ENCODE results near the gene GPR87. TPM values are rescaled to one million over a fixed set of nuclear protein-coding genes. Genes with fewer than 3 reads are reported as not detected.

GPR87 gene
- total RNA-seq, 2 experiments from 2014 or later, result 0.19 TPM; not detected in 1

GRCh38 chr3:151330379-151330778 lies 13.8 kb upstream of the GPR87 start:
- no peaks in the 10 kb centered on the region for H3K9me3 Mint-ChIP-seq
- intact Hi-C loops (cut with micrococcal nuclease), result no loop called here
- H3K27me3 Mint-ChIP-seq (ENCODE audit: low read depth), result peaks cover 4% of the 10 kb centered on the region
- CTCF ChIA-PET, result no interaction called here
- DNase-seq, result no peak
- H3K36me3 Mint-ChIP-seq (ENCODE audit: low read depth), result no peaks in the 10 kb centered on the region
- H3K27ac Mint-ChIP-seq, result no peak overlapping the region
- H3K4me3 Mint-ChIP-seq, result no peak overlapping the region
- H3K4me1 Mint-ChIP-seq (ENCODE audit: low read depth), result peaks cover 7% of the 10 kb centered on the region

- H3K36me3 Mint-ChIP-seq (ENCODE audit: low read depth), result no peaks in the 10 kb centered on the region
- peaks cover 7% of the 10 kb centered on the region for H3K4me1 Mint-ChIP-seq (ENCODE audit: low read depth)
- CTCF ChIA-PET, result interaction anchor here (3.7 to 4.5 kb wide), 2 partner anchors 24 to 37 kb away, joined by 24 to 35 read pairs; no protein-coding TSS in a partner anchor
- no peaks in the 10 kb centered on the region for H3K9me3 Mint-ChIP-seq
- H3K27me3 Mint-ChIP-seq (ENCODE audit: low read depth), result peaks cover 4% of the 10 kb centered on the region
- no peak within 1 kb of the TSS for H3K27ac Mint-ChIP-seq
- no peak within 1 kb of the TSS for H3K4me3 Mint-ChIP-seq
- intact Hi-C loops (cut with micrococcal nuclease), result loop anchor here (2.0 kb wide), 1 partner anchor 173 kb away; no protein-coding TSS in a partner anchor
- DNase-seq, result no peak
These were observed 12.7 kb upstream of the GPR87 start, which contains the start of gene P2RY13 for GRCh38 chr3:151329363-151329762. Gene P2RY13, minus strand, starts transcription at chr3:151329549. Its CDS starts 21 bp downstream, at chr3:151329528.

- H3K27ac Mint-ChIP-seq, result no peak overlapping the region
- intact Hi-C loops (cut with micrococcal nuclease), result loop anchor here (2.0 kb wide), 1 partner anchor 172 kb away; no protein-coding TSS in a partner anchor
- peak; percentile 41 for DNase-seq
- H3K4me3 Mint-ChIP-seq, result no peak overlapping the region
- H3K9me3 Mint-ChIP-seq, result no peaks in the 10 kb centered on the region
- H3K4me1 Mint-ChIP-seq (ENCODE audit: low read depth), result peaks cover 7% of the 10 kb centered on the region
- H3K27me3 Mint-ChIP-seq (ENCODE audit: low read depth), result peaks cover 4% of the 10 kb centered on the region
- H3K36me3 Mint-ChIP-seq (ENCODE audit: low read depth), result no peaks in the 10 kb centered on the region
- CTCF ChIA-PET, result interaction anchor here (0.6 to 4.5 kb wide), 18 partner anchors 12 to 510 kb away, joined by 3 to 35 read pairs (median 6); partner anchors contain the start of gene GPR87
These were observed 11.8 kb upstream of the GPR87 start for GRCh38 chr3:151328298-151328995.

- intact Hi-C loops (cut with micrococcal nuclease), result loop anchor here (1.0 to 2.0 kb wide), 5 partner anchors 37 to 171 kb away; no protein-coding TSS in a partner anchor
- DNase-seq, result no peak
- no peak overlapping the region for H3K27ac Mint-ChIP-seq
- CTCF ChIA-PET, result interaction anchor here (0.6 to 4.5 kb wide), 21 partner anchors 11 to 1196 kb away, joined by 3 to 35 read pairs (median 4); partner anchors contain the start of gene GPR87
- H3K27me3 Mint-ChIP-seq (ENCODE audit: low read depth), result peaks cover 4% of the 10 kb centered on the region
- no peaks in the 10 kb centered on the region for H3K9me3 Mint-ChIP-seq
- no peak overlapping the region for H3K4me3 Mint-ChIP-seq
- H3K4me1 Mint-ChIP-seq (ENCODE audit: low read depth), result peaks cover 7% of the 10 kb centered on the region
- H3K36me3 Mint-ChIP-seq (ENCODE audit: low read depth), result no peaks in the 10 kb centered on the region
These were observed 11.1 kb upstream of the GPR87 start for GRCh38 chr3:151327571-151328198.

GRCh38 chr3:151322511-151322910 lies 5.9 kb upstream of the GPR87 start:
- Mint-ChIP-seq H3K36me3 (ENCODE audit: low read depth) (no peaks in the 10 kb centered on the region), H3K4me3 (no peak overlapping the region), H3K9me3 (no peaks in the 10 kb centered on the region), H3K27ac (no peak overlapping the region), H3K4me1 (ENCODE audit: low read depth) (peaks cover 2% of the 10 kb centered on the region), H3K27me3 (ENCODE audit: low read depth) (peaks cover 2% of the 10 kb centered on the region)
- DNase-seq, result no peak
- intact Hi-C loops (cut with micrococcal nuclease), result no loop called here
- CTCF ChIA-PET, result interaction anchor here (0.9 kb wide), 1 partner anchor 112 kb away, joined by 3 read pairs; no protein-coding TSS in a partner anchor

DNA sequence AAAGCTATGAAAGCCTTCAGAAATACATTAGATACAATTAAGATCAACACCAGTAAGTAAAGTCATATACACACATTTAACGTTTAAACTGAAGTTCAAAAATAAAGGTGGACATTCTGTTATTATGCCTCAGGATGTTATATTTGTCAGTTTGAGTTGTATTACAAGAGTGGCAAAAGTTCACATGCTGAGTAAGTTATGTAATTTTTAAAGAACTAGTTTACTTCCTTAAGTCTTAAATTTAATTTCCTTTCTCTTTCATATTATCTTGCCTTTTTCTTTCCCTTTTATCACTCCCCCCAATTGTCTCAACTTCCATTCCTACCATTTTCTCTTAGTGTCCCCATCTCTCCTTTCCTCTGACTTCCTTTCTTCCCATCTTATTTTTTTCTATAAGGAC lies 4.9 kb upstream of the GPR87 start:
- H3K36me3 Mint-ChIP-seq (ENCODE audit: low read depth), result no peaks in the 10 kb centered on the region
- intact Hi-C loops (cut with micrococcal nuclease), result loop anchor here (2.0 kb wide), 1 partner anchor 17 kb away; no protein-coding TSS in a partner anchor
- H3K4me3 Mint-ChIP-seq, result no peak overlapping the region
- no peak for DNase-seq
- no peaks in the 10 kb centered on the region for H3K9me3 Mint-ChIP-seq
- H3K27ac Mint-ChIP-seq, result no peak overlapping the region
- peaks cover 2% of the 10 kb centered on the region for H3K27me3 Mint-ChIP-seq (ENCODE audit: low read depth)
- peaks cover 6% of the 10 kb centered on the region for H3K4me1 Mint-ChIP-seq (ENCODE audit: low read depth)
- CTCF ChIA-PET, result interaction anchor here (0.9 to 1.4 kb wide), 3 partner anchors 14 to 113 kb away, joined by 3 read pairs; no protein-coding TSS in a partner anchor

DNA sequence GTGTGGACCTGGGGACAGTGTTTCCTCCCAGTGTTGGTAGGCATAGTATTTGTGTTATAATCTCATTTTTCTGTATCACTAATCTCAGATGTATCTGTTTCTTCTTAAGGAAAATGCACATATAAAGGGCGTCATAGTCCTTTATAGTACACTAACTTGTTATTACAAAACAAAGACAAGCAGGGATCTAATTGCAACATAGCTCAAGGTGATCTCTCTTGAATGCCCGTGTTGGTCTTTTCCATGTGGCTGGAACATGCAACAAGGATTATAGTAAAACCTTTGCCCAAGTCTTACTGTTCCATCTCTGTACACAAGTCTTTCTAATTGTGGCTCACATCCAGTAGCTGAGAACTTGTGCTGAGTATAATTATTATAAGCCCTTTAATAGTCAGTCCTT lies 3.5 kb upstream of the GPR87 start:
- intact Hi-C loops (cut with micrococcal nuclease), result loop anchor here (2.0 kb wide), 1 partner anchor 15 kb away; no protein-coding TSS in a partner anchor
- H3K27me3 Mint-ChIP-seq (ENCODE audit: low read depth), result no peaks in the 10 kb centered on the region
- H3K36me3 Mint-ChIP-seq (ENCODE audit: low read depth), result no peaks in the 10 kb centered on the region
- DNase-seq, result no peak
- H3K9me3 Mint-ChIP-seq, result no peaks in the 10 kb centered on the region
- H3K4me3 Mint-ChIP-seq, result no peak overlapping the region
- H3K4me1 Mint-ChIP-seq (ENCODE audit: low read depth), result peaks cover 13% of the 10 kb centered on the region
- CTCF ChIA-PET, result interaction anchor here (1.1 to 1.6 kb wide), 3 partner anchors 13 to 180 kb away, joined by 3 read pairs; no protein-coding TSS in a partner anchor
- H3K27ac Mint-ChIP-seq, result no peak overlapping the region

GRCh38 chr3:151319628-151320027 lies 3.0 kb upstream of the GPR87 start:
- intact Hi-C loops (cut with micrococcal nuclease), result loop anchor here (2.0 kb wide), 1 partner anchor 15 kb away; no protein-coding TSS in a partner anchor
- Mint-ChIP-seq H3K4me3 (no peak overlapping the region), H3K27ac (no peak overlapping the region), H3K9me3 (no peaks in the 10 kb centered on the region), H3K27me3 (ENCODE audit: low read depth) (no peaks in the 10 kb centered on the region), H3K36me3 (ENCODE audit: low read depth) (no peaks in the 10 kb centered on the region), H3K4me1 (ENCODE audit: low read depth) (peaks cover 13% of the 10 kb centered on the region)
- no peak for DNase-seq
- CTCF ChIA-PET, result interaction anchor here (1.1 to 1.6 kb wide), 2 partner anchors 92 kb away, joined by 3 read pairs; no protein-coding TSS in a partner anchor

DNA sequence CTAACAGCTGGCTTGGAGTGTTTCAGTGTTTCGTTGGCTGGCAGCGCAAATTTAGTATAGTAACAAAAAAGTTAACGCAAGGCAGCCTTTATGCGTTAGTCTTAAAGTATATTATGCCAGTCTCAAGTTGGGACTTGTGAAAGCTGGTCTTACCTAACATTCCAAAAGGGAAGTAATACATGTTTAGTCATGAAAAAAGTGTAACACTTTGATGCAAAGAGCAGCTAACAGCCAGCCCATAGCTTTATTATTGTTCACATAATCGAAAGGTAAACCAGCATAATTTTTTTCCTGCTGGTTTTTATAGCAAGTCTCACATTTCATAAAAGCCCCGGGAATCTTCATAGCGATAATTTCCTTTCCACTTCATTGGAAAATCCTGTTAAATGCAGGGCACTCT lies 2.4 kb upstream of the GPR87 start:
- no peaks in the 10 kb centered on the region for H3K36me3 Mint-ChIP-seq (ENCODE audit: low read depth)
- CTCF ChIA-PET, result interaction anchor here (0.6 to 1.1 kb wide), 4 partner anchors 11 to 176 kb away, joined by 3 read pairs; no protein-coding TSS in a partner anchor
- no peaks in the 10 kb centered on the region for H3K9me3 Mint-ChIP-seq
- no peak overlapping the region for H3K4me3 Mint-ChIP-seq
- intact Hi-C loops (cut with micrococcal nuclease), result no loop called here
- H3K27me3 Mint-ChIP-seq (ENCODE audit: low read depth), result no peaks in the 10 kb centered on the region
- peaks cover 13% of the 10 kb centered on the region for H3K4me1 Mint-ChIP-seq (ENCODE audit: low read depth)
- DNase-seq, result no peak
- no peak overlapping the region for H3K27ac Mint-ChIP-seq

- Mint-ChIP-seq H3K27ac (no peak overlapping the region), H3K9me3 (no peaks in the 10 kb centered on the region), H3K36me3 (ENCODE audit: low read depth) (no peaks in the 10 kb centered on the region), H3K27me3 (ENCODE audit: low read depth) (no peaks in the 10 kb centered on the region), H3K4me1 (ENCODE audit: low read depth) (peaks cover 13% of the 10 kb centered on the region), H3K4me3 (no peak overlapping the region)
- intact Hi-C loops (cut with micrococcal nuclease), result no loop called here
- no peak for DNase-seq
- CTCF ChIA-PET, result interaction anchor here (0.6 to 1.1 kb wide), 3 partner anchors 11 to 172 kb away, joined by 3 read pairs; no protein-coding TSS in a partner anchor
These were observed 1.7 kb upstream of the GPR87 start for GRCh38 chr3:151318313-151318712.

DNA sequence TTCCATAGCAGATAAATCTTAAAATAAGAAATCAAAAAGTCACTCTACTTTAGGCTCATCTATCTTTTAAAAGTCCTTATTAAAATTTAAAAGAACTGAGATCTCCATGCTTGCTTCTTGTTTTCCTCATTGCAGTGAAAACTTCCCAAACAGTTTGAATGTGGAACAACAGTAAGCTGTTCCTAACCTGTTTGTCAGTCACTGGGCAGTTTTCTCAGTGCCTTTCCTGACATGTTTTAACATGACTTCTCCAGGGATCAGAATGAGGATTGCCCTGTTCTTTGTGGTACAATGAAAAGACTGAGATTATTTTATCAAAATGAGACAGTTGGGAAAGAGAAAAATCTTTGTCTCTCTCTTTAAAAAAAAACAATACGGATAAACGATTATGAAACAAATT lies 774 bp downstream of the GPR87 start:
- H3K9me3 Mint-ChIP-seq, result no peaks in the 10 kb centered on the region
- H3K27me3 Mint-ChIP-seq (ENCODE audit: low read depth), result no peaks in the 10 kb centered on the region
- CTCF ChIA-PET, result interaction anchor here (0.6 to 1.5 kb wide), 2 partner anchors 11 to 598 kb away, joined by 3 to 4 read pairs; no protein-coding TSS in a partner anchor
- H3K4me3 Mint-ChIP-seq, result no peak overlapping the region
- H3K36me3 Mint-ChIP-seq (ENCODE audit: low read depth), result no peaks in the 10 kb centered on the region
- DNase-seq, result no peak
- intact Hi-C loops (cut with micrococcal nuclease), result loop anchor here (1.0 to 2.0 kb wide), 2 partner anchors 11 to 39 kb away; no protein-coding TSS in a partner anchor
- H3K27ac Mint-ChIP-seq, result no peak overlapping the region
- H3K4me1 Mint-ChIP-seq (ENCODE audit: low read depth), result peaks cover 12% of the 10 kb centered on the region

GRCh38 chr3:151315136-151315535 lies 1.5 kb downstream of the GPR87 start:
- H3K4me1 Mint-ChIP-seq (ENCODE audit: low read depth), result peaks cover 12% of the 10 kb centered on the region

More at GRCh38 chr3:151315136-151315535, 1.5 kb downstream of the GPR87 start:
- CTCF ChIA-PET, result no interaction called here
- Mint-ChIP-seq H3K27me3 (ENCODE audit: low read depth) (no peaks in the 10 kb centered on the region), H3K9me3 (no peaks in the 10 kb centered on the region), H3K36me3 (ENCODE audit: low read depth) (no peaks in the 10 kb centered on the region), H3K27ac (no peak overlapping the region), H3K4me3 (no peak overlapping the region)
- no peak for DNase-seq
- intact Hi-C loops (cut with micrococcal nuclease), result no loop called here

Data from activated naive CD4-positive, alpha-beta T cell treated with anti-CD3 and anti-CD28 coated beads for 36 hours (primary cell).